CD14-positive monocyte (primary cell): ENCODE results near the gene COL15A1. TPM values are rescaled to one million over a fixed set of nuclear protein-coding genes. Genes with fewer than 3 reads are reported as not detected.

Source experiments
- DNase-seq, 3 donors: peaks; one replicate each; pipeline ENCODE4 v3.0.0-alpha.2; 2011 to 2022
- H2AFZ ChIP-seq: 2 replicates; pipeline ENCODE4 v1.6.0; 2012; ENCODE audit warnings: mild to moderate bottlenecking, low read depth, low read length, inconsistent platforms; ENCODE audit not compliant: insufficient read depth, poor library complexity, severe bottlenecking
- H3K27ac ChIP-seq, 2 donors: 1 replicate in 1 of 2; 2 replicates in 1 of 2; pipeline ENCODE4 v1.5.1; 2012 to 2013; ENCODE audit warnings: low read length in 2 of 2, control low read depth in 1 of 2, inconsistent platforms in 1 of 2, low read depth in 1 of 2, mild to moderate bottlenecking in 1 of 2
- H3K27me3 ChIP-seq, 2 donors: one replicate each; pipeline versions ENCODE4 v1.6.0 to v1.6.1; 2011 to 2013; ENCODE audit warnings: low read length in 2 of 2; ENCODE audit not compliant: control insufficient read depth in 2 of 2, insufficient read depth in 2 of 2
- H3K36me3 ChIP-seq, 2 donors: replicated peaks in 1 of 2; 1 replicate in 1 of 2; 2 replicates in 1 of 2; pipeline versions ENCODE4 v1.5.1 to v1.6.1; 2012 to 2013; ENCODE audit warnings: low read length in 2 of 2, control low read depth in 1 of 2, inconsistent platforms in 1 of 2, mild to moderate bottlenecking in 1 of 2; ENCODE audit not compliant: insufficient read depth in 2 of 2, control insufficient read depth in 1 of 2
- H3K4me1 ChIP-seq, 2 donors: 1 replicate in 1 of 2; 2 replicates in 1 of 2; pipeline versions ENCODE4 v1.5.1 to v1.6.1; 2012 to 2013; ENCODE audit warnings: low read length in 2 of 2, control low read depth in 1 of 2, inconsistent platforms in 1 of 2, mild to moderate bottlenecking in 1 of 2, moderate library complexity in 1 of 2; ENCODE audit not compliant: insufficient read depth in 2 of 2, control insufficient read depth in 1 of 2
- H3K4me2 ChIP-seq: replicated peaks from 2 replicates; pipeline ENCODE3; 2012; ENCODE audit warnings: low read length, moderate library complexity, mild to moderate bottlenecking; ENCODE audit not compliant: poor library complexity, severe bottlenecking; ENCODE audit errors: extremely low read depth
- H3K4me3 ChIP-seq, 3 experiments: fragments of 200-600 bp in 1 of 3; sonication (generic) in 1 of 3; replicated peaks in 1 of 3; 1 replicate in 2 of 3; 2 replicates in 1 of 3; pipeline ENCODE4 v1.5.1; 2011 to 2013; ENCODE audit warnings: low read length in 3 of 3, mild to moderate bottlenecking in 3 of 3, control low read depth in 2 of 3, low read depth in 2 of 3, inconsistent platforms in 1 of 3, moderate library complexity in 1 of 3
- H3K79me2 ChIP-seq: 2 replicates; pipeline ENCODE4 v1.6.0; 2012; ENCODE audit warnings: mild to moderate bottlenecking, control low read depth, inconsistent platforms, low read length, moderate library complexity; ENCODE audit not compliant: insufficient read depth
- H3K9ac ChIP-seq: 2 replicates; pipeline ENCODE4 v1.6.0; 2017; ENCODE audit warnings: low read length, mild to moderate bottlenecking; ENCODE audit not compliant: insufficient read depth, poor library complexity, severe bottlenecking
- H3K9me3 ChIP-seq, 2 donors: replicated peaks in 1 of 2; 1 replicate in 1 of 2; 2 replicates in 1 of 2; pipeline versions ENCODE4 v1.5.1 to v1.6.1; 2012 to 2013; ENCODE audit warnings: low read length in 2 of 2, control low read depth in 1 of 2; ENCODE audit not compliant: control insufficient read depth in 1 of 2, insufficient read depth in 1 of 2
- H4K20me1 ChIP-seq: 2 replicates; pipeline ENCODE4 v1.6.0; 2012; ENCODE audit warnings: mild to moderate bottlenecking, low read length, control low read depth, moderate library complexity; ENCODE audit not compliant: insufficient read depth
- H3K27ac Mint-ChIP-seq, 7 donors: one replicate each; pipeline ENCODE4 v1.8.0; 2020; ENCODE audit warnings: mild to moderate bottlenecking in 7 of 7, mixed read lengths in 7 of 7, moderate library complexity in 6 of 7, inconsistent platforms in 2 of 7
- H3K27me3 Mint-ChIP-seq, 3 donors: one replicate each; pipeline ENCODE4 v1.8.0; 2021 to 2022; ENCODE audit warnings: low read depth in 3 of 3, mild to moderate bottlenecking in 3 of 3, mixed read lengths in 3 of 3, moderate library complexity in 3 of 3, inconsistent platforms in 1 of 3
- H3K36me3 Mint-ChIP-seq, 2 donors: one replicate each; pipeline ENCODE4 v1.8.0; 2020; ENCODE audit warnings: mixed read lengths in 2 of 2, inconsistent platforms in 1 of 2, mild to moderate bottlenecking in 1 of 2
- H3K4me1 Mint-ChIP-seq: one replicate; pipeline ENCODE4 v1.8.0; 2020; ENCODE audit warnings: mild to moderate bottlenecking, mixed read lengths
- H3K4me3 Mint-ChIP-seq, 2 donors: one replicate each; pipeline ENCODE4 v1.8.0; 2020; ENCODE audit warnings: mild to moderate bottlenecking in 2 of 2, mixed read lengths in 2 of 2, moderate library complexity in 1 of 2
- H3K9me3 Mint-ChIP-seq, 7 donors: one replicate each; pipeline ENCODE4 v1.8.0; 2020 to 2022; ENCODE audit warnings: mixed read lengths in 7 of 7, mild to moderate bottlenecking in 6 of 7, moderate library complexity in 6 of 7, inconsistent platforms in 2 of 7
- CTCF ChIP-seq: fragments of 200-600 bp; IDR thresholded peaks from one replicate; pipeline ENCODE4 v1.8.0; 2022; ENCODE audit warnings: antibody characterized with exemption, mild to moderate bottlenecking
- WGBS: methylation state at CpG from one replicate; pipeline ENCODE4 v1.1.5; 2013; ENCODE audit warnings: missing lambda C conversion rate; ENCODE audit not compliant: insufficient coverage; 5-methylcytosine and 5-hydroxymethylcytosine counted together
- intact Hi-C, 2 donors: fragments of 100-400 bp; cut with micrococcal nuclease; formaldehyde crosslinking; loops; one replicate each; pipeline versions ENCODE4 v1.15.0 to v1.15.1; 2023
- polyA plus RNA-seq, 3 donors: library from polyadenylated mRNA; depleted of rRNA in 1 of 3; unstranded in 2 of 3; stranded (reverse) in 1 of 3; fragments of 300-500 nt in 2 of 3; fragments of >200 nt in 1 of 3; fragmentation: Illumina TruSeq in 2 of 3; gene quantifications; 1 replicate in 2 of 3; 2 replicates in 1 of 3; pipeline ENCODE4 v1.2.3, GENCODE V29; 2012 to 2021

Gene COL15A1
- polyA plus RNA-seq, 3 donors: 0.03 to 0.14 (median 0.11) TPM

GRCh38 chr9:98983295-98984268 lies 39.9 kb downstream of the COL15A1 start:
- 94% methylated on average over 10 of the region's 15 CpGs for WGBS
- H3K4me3 Mint-ChIP-seq: no peak overlapping the region
- H3K79me2 ChIP-seq: no peaks in the 10 kb centered on the region
- H3K4me1 Mint-ChIP-seq: no peaks in the 10 kb centered on the region
- peaks cover 4 to 6% (median 4%) of the 10 kb centered on the region in 3 donors for H3K27me3 Mint-ChIP-seq
- TF ChIP-seq CTCF: no peak
- H3K27ac Mint-ChIP-seq: no peak overlapping the region
- H3K27ac ChIP-seq: no peak overlapping the region
- no peak overlapping the region for H2AFZ ChIP-seq
- DNase-seq: no peak
- no peaks in the 10 kb centered on the region for H3K4me1 ChIP-seq
- no peaks in the 10 kb centered on the region for H3K36me3 ChIP-seq
- H3K9me3 ChIP-seq: no peaks in the 10 kb centered on the region
- H3K36me3 Mint-ChIP-seq: no peaks in the 10 kb centered on the region
- no peaks in the 10 kb centered on the region for H3K27me3 ChIP-seq
- no peak overlapping the region for H3K4me2 ChIP-seq
- no peaks in the 10 kb centered on the region for H4K20me1 ChIP-seq
- intact Hi-C loops: no loop called here
- H3K9me3 Mint-ChIP-seq: peaks cover 0 to 2% (median 0%) of the 10 kb centered on the region in 7 donors
- no peak overlapping the region for H3K4me3 ChIP-seq
- no peak overlapping the region for H3K9ac ChIP-seq

GRCh38 chr9:98985596-98985995 lies 41.9 kb downstream of the COL15A1 start:
- Histone ChIP-seq H3K9ac (no peak overlapping the region), H4K20me1 (no peaks in the 10 kb centered on the region), H3K79me2 (no peaks in the 10 kb centered on the region), H2AFZ (no peak overlapping the region), H3K27ac (no peak overlapping the region), H3K4me3 (no peak overlapping the region), H3K36me3 (no peaks in the 10 kb centered on the region), H3K4me2 (no peak overlapping the region), H3K27me3 (no peaks in the 10 kb centered on the region), H3K9me3 (no peaks in the 10 kb centered on the region), H3K4me1 (no peaks in the 10 kb centered on the region)
- Mint-ChIP-seq H3K4me3 (no peak overlapping the region), H3K27ac (no peak overlapping the region), H3K36me3 (no peaks in the 10 kb centered on the region), H3K27me3 (peaks cover 2 to 8% (median 5%) of the 10 kb centered on the region in 3 donors), H3K4me1 (no peaks in the 10 kb centered on the region), H3K9me3 (peaks cover 0 to 2% (median 0%) of the 10 kb centered on the region in 7 donors)
- 97% methylated on average over 22 of the region's 22 CpGs for WGBS
- no peak for TF ChIP-seq CTCF
- intact Hi-C loops: no loop called here
- no peak for DNase-seq
